ENCODE measurements around the gene ECI2.

Gene ECI2

GRCh38 chr6:4134841-4135664 lies at the start of gene ECI2:
TSS of gene ECI2 (minus strand) at chr6:4135575. CDS start at chr6:4135560, 15 bp downstream.
- peak in 2 of 3 donors; percentile 7 to 25 for DNase-seq (ENCODE audit: low read depth in 3 of 3, low spot score in 1 of 3)

- DNase-seq (ENCODE audit: low read depth in 3 of 3, low spot score in 1 of 3), result no peak
Observed at GRCh38 chr6:4180652-4181255, 45.4 kb upstream of the ECI2 start.

GRCh38 chr6:4179960-4180651 lies 44.7 kb upstream of the ECI2 start:
- no peak for DNase-seq (ENCODE audit: low read depth in 3 of 3, low spot score in 1 of 3)

DNA sequence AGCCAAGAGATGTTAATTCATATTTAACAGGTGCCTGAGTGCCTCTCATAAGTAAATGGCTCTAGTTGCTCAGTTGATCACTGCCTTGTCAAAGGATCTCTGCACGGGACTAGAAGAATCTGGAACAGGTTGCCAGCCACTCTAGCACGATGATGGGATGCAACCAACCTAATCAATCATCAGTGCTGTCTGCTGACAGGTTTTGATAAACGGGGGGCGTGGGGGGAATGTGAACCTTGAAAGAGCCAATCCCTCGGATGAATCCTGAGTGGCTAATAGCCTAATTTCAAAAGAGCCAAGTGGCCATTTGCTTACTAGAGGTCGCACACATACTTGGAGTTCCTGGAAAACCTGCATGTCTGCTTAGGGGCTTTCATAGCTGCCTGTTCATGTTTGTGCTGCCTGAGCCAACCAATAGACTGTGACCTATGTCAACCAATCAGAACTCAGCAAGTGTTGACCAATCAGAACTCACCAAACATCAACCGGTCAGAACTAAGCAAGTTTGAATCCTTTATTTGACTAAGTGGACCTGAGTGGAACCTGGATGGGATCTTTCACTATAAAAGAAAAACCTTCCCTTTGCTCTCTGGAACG lies 43.5 kb upstream of the ECI2 start:
- no peak for DNase-seq (ENCODE audit: low read depth in 3 of 3, low spot score in 1 of 3)

- no peak for DNase-seq (ENCODE audit: low read depth in 3 of 3, low spot score in 1 of 3)
Observed at GRCh38 chr6:4176907-4177306, 41.5 kb upstream of the ECI2 start.

- DNase-seq (ENCODE audit: low read depth in 3 of 3, low spot score in 1 of 3), result no peak
Observed at GRCh38 chr6:4174042-4174441, 38.7 kb upstream of the ECI2 start.

GRCh38 chr6:4172368-4172767 lies 37.0 kb upstream of the ECI2 start:
- DNase-seq (ENCODE audit: low read depth in 3 of 3, low spot score in 1 of 3), result no peak

DNA sequence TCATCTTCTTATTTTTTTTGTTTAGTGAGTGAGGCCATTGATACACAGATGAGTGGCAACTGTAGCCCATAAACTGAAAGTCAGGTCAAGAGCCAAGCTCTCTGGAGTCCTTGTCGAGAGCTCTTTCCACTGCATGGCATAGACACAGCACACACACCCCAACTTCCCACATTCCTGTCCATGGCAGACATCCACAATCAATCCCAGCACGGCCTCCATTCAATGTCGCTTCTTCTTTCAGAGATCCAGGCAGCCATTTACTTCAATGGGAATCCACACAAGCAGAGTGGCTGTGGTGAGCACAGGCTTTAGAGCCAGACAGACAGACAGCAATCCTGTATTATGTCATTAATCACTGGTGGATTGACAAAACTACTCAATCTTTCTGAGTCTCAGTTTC lies 34.9 kb upstream of the ECI2 start:
- no peak for DNase-seq (ENCODE audit: low read depth in 3 of 3, low spot score in 1 of 3)

DNA sequence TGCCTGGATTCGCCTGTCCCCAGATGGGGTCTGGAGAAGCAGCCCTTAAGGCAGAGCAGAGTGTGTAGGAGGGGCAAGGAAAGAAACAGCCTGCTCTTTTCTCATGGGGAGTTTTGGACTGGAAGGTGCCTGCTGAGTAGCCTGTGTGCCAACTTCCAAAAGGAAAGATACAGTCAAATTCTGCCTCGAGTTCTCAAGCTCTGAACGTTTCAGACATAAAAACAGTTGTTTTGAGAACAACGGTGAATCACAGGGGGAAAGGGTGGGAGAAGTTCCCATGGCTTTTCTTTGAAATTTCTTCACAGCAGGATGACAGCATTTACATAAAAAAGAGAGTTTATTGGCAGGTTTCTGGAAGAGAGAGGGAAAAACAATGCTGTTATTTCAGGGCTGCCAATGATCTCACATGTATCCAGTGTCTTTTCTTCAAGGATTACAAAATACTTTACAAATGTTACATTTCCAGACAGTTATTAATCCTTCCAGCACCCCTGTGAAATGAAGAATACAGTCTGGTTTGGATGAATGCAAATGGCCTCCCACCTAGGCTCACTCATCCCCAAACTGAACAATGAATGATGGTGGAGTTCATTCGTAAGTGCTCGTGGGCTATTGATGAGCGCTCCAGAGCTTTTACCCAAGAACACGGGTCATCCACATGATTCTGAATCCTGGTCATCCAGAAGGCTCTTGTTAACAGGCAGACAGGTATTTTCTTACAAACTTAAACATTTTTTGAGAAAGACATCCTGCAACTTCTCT lies 33.8 kb upstream of the ECI2 start:
- no peak for DNase-seq (ENCODE audit: low read depth in 3 of 3, low spot score in 1 of 3)

DNA sequence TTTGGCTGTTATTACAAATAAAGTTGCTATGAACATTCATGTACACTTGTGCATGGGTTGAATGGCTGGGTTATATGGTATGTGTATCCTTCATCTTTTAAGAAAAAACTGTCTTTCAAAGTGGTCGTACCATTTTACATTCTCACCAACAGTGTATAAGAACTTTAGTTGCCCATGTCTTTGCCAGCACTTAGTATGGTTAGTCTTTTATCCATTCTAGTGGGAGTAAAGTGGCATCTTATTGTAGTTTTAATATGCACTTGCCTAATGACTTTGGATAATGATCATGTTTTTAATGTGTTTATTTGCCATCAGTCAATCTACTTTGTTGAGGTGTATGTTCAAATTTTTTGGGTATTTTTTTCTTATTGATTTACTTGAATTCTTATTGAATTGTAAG lies 32.5 kb upstream of the ECI2 start:
- no peak for DNase-seq (ENCODE audit: low read depth in 3 of 3, low spot score in 1 of 3)

DNA sequence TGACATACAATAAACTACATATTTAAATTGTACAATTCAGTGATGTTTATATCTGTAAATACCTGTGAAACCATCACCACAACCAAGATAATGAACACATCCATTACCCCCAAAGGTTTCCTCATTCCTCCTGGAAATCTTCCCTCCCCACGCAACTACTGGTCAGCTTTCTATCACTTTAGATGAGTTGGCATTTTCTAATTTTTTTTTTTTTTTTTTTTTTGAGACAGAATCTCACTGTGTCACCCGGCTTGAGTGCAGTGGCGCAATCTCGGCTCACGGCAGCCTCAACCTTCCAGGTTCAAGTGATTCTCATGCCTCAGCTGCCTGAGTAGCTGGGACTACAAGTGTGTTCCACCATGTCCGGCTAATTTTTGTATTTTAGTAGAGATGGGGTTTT lies 31.7 kb upstream of the ECI2 start:
- no peak for DNase-seq (ENCODE audit: low read depth in 3 of 3, low spot score in 1 of 3)

GRCh38 chr6:4164456-4164855 lies 29.1 kb upstream of the ECI2 start:
- DNase-seq (ENCODE audit: low read depth in 3 of 3, low spot score in 1 of 3), result no peak

- DNase-seq (ENCODE audit: low read depth in 3 of 3, low spot score in 1 of 3), result no peak
Observed at GRCh38 chr6:4164117-4164442, 28.7 kb upstream of the ECI2 start.

DNA sequence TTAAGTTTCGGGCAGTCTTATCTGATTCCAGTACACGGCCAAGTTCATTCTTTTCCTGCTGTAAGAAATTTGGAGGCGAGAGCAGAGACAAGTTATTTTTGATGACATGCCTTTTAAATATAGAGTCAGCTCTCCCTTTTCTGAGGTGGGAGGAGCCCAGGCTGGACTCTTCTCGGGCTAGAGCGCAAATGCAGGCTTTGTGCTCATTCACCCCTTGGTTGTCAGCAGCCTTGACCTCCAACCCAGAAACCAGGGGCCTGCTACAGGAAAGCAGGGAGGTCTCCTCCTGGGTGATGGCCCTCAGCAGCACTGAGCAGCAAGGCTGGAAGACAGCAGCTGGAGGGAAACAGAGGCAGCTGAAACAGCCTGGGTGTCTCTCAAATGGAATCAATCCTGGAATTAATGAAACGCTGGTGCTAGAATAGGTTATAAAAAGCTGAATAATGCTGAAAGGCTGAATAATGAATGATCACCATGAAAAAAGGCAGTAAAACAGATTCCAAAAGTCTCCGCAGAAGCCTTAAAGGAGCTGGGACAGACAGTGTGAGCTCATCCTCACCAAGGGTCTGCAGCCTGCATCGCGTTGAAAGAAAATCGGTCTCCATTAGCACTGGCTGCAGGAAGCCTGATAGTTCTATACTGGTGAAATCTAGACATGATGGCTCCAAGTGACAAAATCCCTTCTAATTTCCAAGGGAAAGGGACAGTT lies 28.2 kb upstream of the ECI2 start:
- no peak for DNase-seq (ENCODE audit: low read depth in 3 of 3, low spot score in 1 of 3)

- DNase-seq (ENCODE audit: low read depth in 3 of 3, low spot score in 1 of 3), result no peak
Observed at GRCh38 chr6:4162370-4162769, 27.0 kb upstream of the ECI2 start.

DNA sequence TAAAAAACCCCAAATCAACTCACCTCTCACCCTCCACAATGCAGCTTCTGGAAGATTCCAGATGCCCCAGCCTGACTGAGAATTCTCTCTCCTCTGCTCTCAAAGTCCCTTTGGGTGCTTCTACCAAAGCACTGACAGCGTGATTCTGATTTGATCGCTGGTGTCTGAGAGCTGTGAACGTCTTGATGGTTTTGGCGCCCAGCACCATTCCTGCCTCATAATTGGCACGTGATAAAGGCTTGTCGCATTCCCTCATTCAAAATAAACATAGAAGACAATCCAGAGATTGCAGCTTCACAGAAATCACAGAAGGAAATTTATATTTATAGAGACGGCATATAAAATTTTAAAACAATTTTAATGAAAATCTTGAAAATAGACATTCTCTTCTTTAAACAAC lies 24.1 kb upstream of the ECI2 start:
- no peak for DNase-seq (ENCODE audit: low read depth in 3 of 3, low spot score in 1 of 3)

DNA sequence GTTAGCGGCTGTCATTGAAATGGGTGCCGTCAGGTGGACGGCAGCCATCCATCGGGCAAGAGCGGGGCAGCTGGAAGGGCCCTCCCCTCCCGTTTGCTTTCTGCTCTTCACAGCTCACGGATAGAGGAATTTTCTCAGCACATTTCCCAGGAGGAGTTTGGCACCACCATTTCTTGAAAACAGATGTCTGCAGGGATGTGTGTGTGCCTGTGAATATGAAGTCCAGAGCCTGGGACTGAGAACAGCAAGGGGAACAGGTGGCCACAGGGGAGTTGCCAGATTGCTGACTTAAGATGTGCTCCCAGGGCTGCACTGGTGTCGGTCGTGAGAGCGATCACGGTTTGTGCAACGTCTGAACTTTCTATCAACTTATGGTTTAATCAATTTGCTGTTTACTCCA lies 22.1 kb upstream of the ECI2 start:
- DNase-seq (ENCODE audit: low read depth in 3 of 3, low spot score in 1 of 3), result no peak

- DNase-seq (ENCODE audit: low read depth in 3 of 3, low spot score in 1 of 3), result peak; percentile 38 to 62 (median 55)
Observed at GRCh38 chr6:4155848-4156466, 20.6 kb upstream of the ECI2 start.

DNA sequence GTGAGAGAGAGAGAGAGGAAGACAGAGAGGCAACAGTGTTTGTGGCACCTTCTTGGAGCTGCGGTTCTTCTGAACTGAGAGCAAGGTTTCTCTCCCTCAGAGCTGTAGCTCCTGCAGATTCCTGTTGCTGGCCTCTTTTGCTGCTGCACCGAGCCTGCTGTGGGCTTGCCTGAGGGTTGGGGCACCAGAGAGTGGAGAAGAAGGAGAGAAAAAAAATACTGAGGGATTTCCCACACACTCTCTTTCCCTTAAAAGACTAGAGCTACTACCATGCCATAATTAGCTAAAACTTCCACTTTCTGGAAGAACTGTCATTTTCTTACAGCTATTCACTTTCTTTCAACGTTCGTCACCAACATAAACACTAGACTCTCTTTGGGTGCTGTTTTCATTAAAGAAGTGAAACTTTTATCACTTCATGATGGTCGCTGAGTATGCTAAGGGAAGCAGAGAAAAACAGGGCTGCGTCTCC lies 18.2 kb upstream of the ECI2 start:
- no peak for DNase-seq (ENCODE audit: low read depth in 3 of 3, low spot score in 1 of 3)

DNA sequence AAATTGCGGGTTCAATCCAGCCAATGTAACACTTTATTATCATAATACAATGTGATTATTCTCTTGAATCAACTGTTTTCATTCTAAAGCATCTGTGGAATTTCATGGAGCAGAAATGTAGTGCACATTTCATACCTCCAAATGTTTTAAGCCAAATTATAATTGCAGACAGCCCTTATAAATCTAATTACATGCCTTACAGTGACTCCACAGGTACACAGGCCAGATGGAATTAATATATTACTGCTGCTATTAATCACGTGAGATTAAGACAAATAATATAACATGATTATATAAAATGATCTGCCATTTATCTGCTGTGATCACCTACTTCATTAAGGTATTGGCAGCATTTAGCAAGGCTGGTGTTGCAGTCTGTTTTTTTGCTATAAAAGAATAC lies 9.7 kb upstream of the ECI2 start:
- DNase-seq (ENCODE audit: low read depth in 3 of 3, low spot score in 1 of 3), result no peak

Measured in stimulated activated CD4-positive, alpha-beta T cell treated with anti-CD3 and anti-CD28 coated beads, TNF-alpha, amount 100 ng/mL, for 1 hour (primary cell).